ENCODE measurements around the gene SLC5A1. TPM values are rescaled to one million over a fixed set of nuclear protein-coding genes. Genes with fewer than 3 reads are reported as not detected.

Gene SLC5A1
- polyA plus RNA-seq, 1 donor from 2014 or later: not detected

- Histone ChIP-seq H3K9me2 (ENCODE audit: insufficient read depth, low read length) (no peaks in the 10 kb centered on the region), H3K9ac (ENCODE audit: low read length) (no peak overlapping the region), H3K9me3 (ENCODE audit: low read length) (no peaks in the 10 kb centered on the region), H3K79me2 (replicated peaks; ENCODE audit: insufficient read depth, low read length) (no peaks in the 10 kb centered on the region), H3K27ac (ENCODE audit: low read length) (no peak overlapping the region), H4K20me1 (ENCODE audit: insufficient read depth) (no peaks in the 10 kb centered on the region), H3K4me2 (ENCODE audit: low read length) (no peak overlapping the region), H3K36me3 (ENCODE audit: insufficient read depth, low read length) (no peaks in the 10 kb centered on the region), H3K4me3 (ENCODE audit: low read length) (no peak overlapping the region), H3K27me3 (ENCODE audit: insufficient read depth, low read depth, low read length) (no peaks in the 10 kb centered on the region), H3F3A (ENCODE audit: insufficient read depth, low read length, poor library complexity, severe bottlenecking) (no peaks in the 10 kb centered on the region), H2AFZ (ENCODE audit: low read depth, low read length) (no peak overlapping the region)
- no peak for TF ChIP-seq SMC3 (conservative IDR thresholded peaks at IDR 0.05; ENCODE audit: poor library complexity)
- TF ChIP-seq CTCF (IDR thresholded peaks at IDR 0.05; ENCODE audit: poor library complexity, severe bottlenecking): no peak
- no peak for TF ChIP-seq TAF1 (IDR thresholded peaks at IDR 0.05; ENCODE audit: low read depth)
- TF ChIP-seq POLR2AphosphoS5 (IDR thresholded peaks at IDR 0.05): no peak
- TF ChIP-seq MXI1 (conservative IDR thresholded peaks at IDR 0.05; ENCODE audit: poor library complexity, severe bottlenecking): no peak
- TF ChIP-seq EZH2 (IDR thresholded peaks at IDR 0.05; ENCODE audit: borderline replicate concordance, insufficient read depth, low read length, poor library complexity, severe bottlenecking): no peak
- no peak for TF ChIP-seq EP300 (conservative IDR thresholded peaks at IDR 0.05; ENCODE audit: poor library complexity, severe bottlenecking)
- TF ChIP-seq, protein P1, sequence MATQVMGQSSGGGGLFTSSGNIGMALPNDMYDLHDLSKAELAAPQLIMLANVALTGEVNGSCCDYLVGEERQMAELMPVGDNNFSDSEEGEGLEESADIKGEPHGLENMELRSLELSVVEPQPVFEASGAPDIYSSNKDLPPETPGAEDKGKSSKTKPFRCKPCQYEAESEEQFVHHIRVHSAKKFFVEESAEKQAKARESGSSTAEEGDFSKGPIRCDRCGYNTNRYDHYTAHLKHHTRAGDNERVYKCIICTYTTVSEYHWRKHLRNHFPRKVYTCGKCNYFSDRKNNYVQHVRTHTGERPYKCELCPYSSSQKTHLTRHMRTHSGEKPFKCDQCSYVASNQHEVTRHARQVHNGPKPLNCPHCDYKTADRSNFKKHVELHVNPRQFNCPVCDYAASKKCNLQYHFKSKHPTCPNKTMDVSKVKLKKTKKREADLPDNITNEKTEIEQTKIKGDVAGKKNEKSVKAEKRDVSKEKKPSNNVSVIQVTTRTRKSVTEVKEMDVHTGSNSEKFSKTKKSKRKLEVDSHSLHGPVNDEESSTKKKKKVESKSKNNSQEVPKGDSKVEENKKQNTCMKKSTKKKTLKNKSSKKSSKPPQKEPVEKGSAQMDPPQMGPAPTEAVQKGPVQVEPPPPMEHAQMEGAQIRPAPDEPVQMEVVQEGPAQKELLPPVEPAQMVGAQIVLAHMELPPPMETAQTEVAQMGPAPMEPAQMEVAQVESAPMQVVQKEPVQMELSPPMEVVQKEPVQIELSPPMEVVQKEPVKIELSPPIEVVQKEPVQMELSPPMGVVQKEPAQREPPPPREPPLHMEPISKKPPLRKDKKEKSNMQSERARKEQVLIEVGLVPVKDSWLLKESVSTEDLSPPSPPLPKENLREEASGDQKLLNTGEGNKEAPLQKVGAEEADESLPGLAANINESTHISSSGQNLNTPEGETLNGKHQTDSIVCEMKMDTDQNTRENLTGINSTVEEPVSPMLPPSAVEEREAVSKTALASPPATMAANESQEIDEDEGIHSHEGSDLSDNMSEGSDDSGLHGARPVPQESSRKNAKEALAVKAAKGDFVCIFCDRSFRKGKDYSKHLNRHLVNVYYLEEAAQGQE (IDR thresholded peaks at IDR 0.05; ENCODE audit: borderline replicate concordance): no peak
- TF ChIP-seq RAD21 (conservative IDR thresholded peaks at IDR 0.05): no peak
Measured at GRCh38 chr22:32000181-32000580, 42.9 kb upstream of the SLC5A1 start.

- Histone ChIP-seq H4K20me1 (ENCODE audit: insufficient read depth) (no peaks in the 10 kb centered on the region), H2AFZ (ENCODE audit: low read depth, low read length) (no peak overlapping the region), H3K4me3 (ENCODE audit: low read length) (no peak overlapping the region), H3K27me3 (ENCODE audit: insufficient read depth, low read depth, low read length) (no peaks in the 10 kb centered on the region), H3K79me2 (replicated peaks; ENCODE audit: insufficient read depth, low read length) (no peaks in the 10 kb centered on the region), H3K36me3 (ENCODE audit: insufficient read depth, low read length) (no peaks in the 10 kb centered on the region), H3K9me3 (ENCODE audit: low read length) (no peaks in the 10 kb centered on the region), H3K9ac (ENCODE audit: low read length) (no peak overlapping the region), H3F3A (ENCODE audit: insufficient read depth, low read length, poor library complexity, severe bottlenecking) (no peaks in the 10 kb centered on the region), H3K9me2 (ENCODE audit: insufficient read depth, low read length) (no peaks in the 10 kb centered on the region), H3K4me2 (ENCODE audit: low read length) (no peak overlapping the region), H3K27ac (ENCODE audit: low read length) (no peak overlapping the region)
- TF ChIP-seq TAF1 (IDR thresholded peaks at IDR 0.05; ENCODE audit: low read depth) (no peak), RAD21 (conservative IDR thresholded peaks at IDR 0.05) (no peak), SMC3 (conservative IDR thresholded peaks at IDR 0.05; ENCODE audit: poor library complexity) (no peak), EZH2 (IDR thresholded peaks at IDR 0.05; ENCODE audit: borderline replicate concordance, insufficient read depth, low read length, poor library complexity, severe bottlenecking) (no peak), MXI1 (conservative IDR thresholded peaks at IDR 0.05; ENCODE audit: poor library complexity, severe bottlenecking) (no peak), POLR2AphosphoS5 (IDR thresholded peaks at IDR 0.05) (no peak)
Measured at GRCh38 chr22:32005453-32005852, 37.6 kb upstream of the SLC5A1 start.

All from neural cell (in vitro differentiated cells).